PC-9 (cell line): ENCODE measurements around the gene DSC1. TPM values are rescaled to one million over a fixed set of nuclear protein-coding genes. Genes with fewer than 3 reads are reported as not detected.

Experiments used
- BruUV-seq: library from RNA; stranded (reverse); fragments of 400-500 nt; replicated peaks from 2 replicates; lab custom pipeline; 2021; lab: Mats Ljungman, UMichigan
- CTCF ChIA-PET: fragments of 300-600 bp; sonication (Branson Sonifier 250); formaldehyde crosslinking; loops from one replicate; lab custom pipeline; 2022; ENCODE audit warnings: antibody characterized with exemption; lab: Charles Lee
- POLR2A ChIA-PET: fragments of 300-600 bp; sonication (Branson Sonifier 250); formaldehyde crosslinking; loops from one replicate; lab custom pipeline; 2022; ENCODE audit warnings: antibody characterized with exemption; ENCODE audit not compliant: unreplicated experiment; lab: Charles Lee
- DNase-seq, 2 experiments: peaks; one replicate each; pipeline versions ENCODE4 v3.0.0 to v3.0.0-alpha.2; 2015 to 2022; ENCODE audit warnings: mixed read lengths in 1 of 2
- H2AFZ ChIP-seq: fragments of 200-600 bp; sonication (generic); 2 replicates; pipeline ENCODE4 v1.8.1; 2017; ENCODE audit warnings: antibody characterized with exemption
- H3F3A ChIP-seq: fragments of 200-600 bp; sonication (generic); 2 replicates; pipeline ENCODE4 v1.8.1; 2017; ENCODE audit warnings: antibody characterized with exemption, mild to moderate bottlenecking, low read depth; ENCODE audit not compliant: insufficient read depth
- H3K27ac ChIP-seq: fragments of 200-600 bp; sonication (generic); 2 replicates; pipeline ENCODE4 v1.6.1; 2016; ENCODE audit warnings: mixed run types
- H3K27me3 ChIP-seq: fragments of 200-600 bp; sonication (generic); 2 replicates; pipeline ENCODE4 v1.6.1; 2016; ENCODE audit warnings: low read depth, mixed run types; ENCODE audit not compliant: insufficient read depth
- H3K36me3 ChIP-seq: fragments of 200-600 bp; sonication (generic); 2 replicates; pipeline ENCODE4 v1.6.1; 2016; ENCODE audit warnings: low read depth, mixed run types
- H3K4me1 ChIP-seq: fragments of 200-600 bp; sonication (generic); replicated peaks from 2 replicates; pipeline ENCODE4 v1.6.1; 2016; ENCODE audit warnings: mixed run types; ENCODE audit not compliant: insufficient read depth
- H3K4me2 ChIP-seq: fragments of 200-600 bp; sonication (generic); 2 replicates; pipeline ENCODE4 v1.6.1; 2017; ENCODE audit warnings: mixed run types
- H3K4me3 ChIP-seq: fragments of 200-600 bp; sonication (generic); 2 replicates; pipeline ENCODE4 v1.6.1; 2016; ENCODE audit warnings: mixed run types
- H3K79me2 ChIP-seq: fragments of 200-600 bp; sonication (generic); 2 replicates; pipeline ENCODE4 v1.6.1; 2017; ENCODE audit warnings: low read depth, mixed run types
- H3K9me2 ChIP-seq: fragments of 200-600 bp; sonication (generic); 2 replicates; pipeline ENCODE4 v1.8.1; 2017; ENCODE audit warnings: mild to moderate bottlenecking; ENCODE audit not compliant: insufficient read depth
- H3K9me3 ChIP-seq: fragments of 200-600 bp; sonication (generic); 2 replicates; pipeline ENCODE4 v1.8.1; 2016; ENCODE audit warnings: low read depth; ENCODE audit not compliant: insufficient read depth
- H4K20me1 ChIP-seq: fragments of 200-600 bp; sonication (generic); 2 replicates; pipeline ENCODE4 v1.8.1; 2017; ENCODE audit not compliant: insufficient read depth
- CTCF ChIP-seq: fragments of 200-600 bp; sonication (generic); conservative IDR thresholded peaks from 2 replicates; pipeline ENCODE4 v1.6.1; 2017; ENCODE audit warnings: mixed run types, antibody characterized with exemption, mild to moderate bottlenecking, moderate library complexity
- EZH2 ChIP-seq: fragments of 200-600 bp; sonication (generic); IDR thresholded peaks from 2 replicates; pipeline ENCODE4 v1.8.0; 2017; ENCODE audit warnings: antibody characterized with exemption, low read depth
- intact Hi-C: fragments of 100-400 bp; cut with micrococcal nuclease; formaldehyde crosslinking; loops from one replicate; pipeline ENCODE4 v1.10.0; 2022; ENCODE audit not compliant: unreplicated experiment
- total RNA-seq: library from RNA; stranded (reverse); gene quantifications from 2 replicates; pipeline ENCODE4 v1.2.3, GENCODE V29; 2021

DSC1 gene
- total RNA-seq, 1 experiment from 2014 or later, result 0.09 TPM

GRCh38 chr18:31091350-31091749 lies 71.3 kb downstream of the DSC1 start:
- Histone ChIP-seq H3K27ac (no peak overlapping the region), H3F3A (no peaks in the 10 kb centered on the region), H3K9me2 (no peaks in the 10 kb centered on the region), H3K4me1 (no peaks in the 10 kb centered on the region), H3K27me3 (no peaks in the 10 kb centered on the region), H4K20me1 (no peaks in the 10 kb centered on the region), H2AFZ (no peak overlapping the region), H3K36me3 (no peaks in the 10 kb centered on the region; the same call in 1 of the 2 replicates), H3K4me3 (no peak overlapping the region), H3K79me2 (no peaks in the 10 kb centered on the region), H3K9me3 (no peaks in the 10 kb centered on the region), H3K4me2 (no peak overlapping the region)
- ChIA-PET POLR2A (no interaction called here), CTCF (no interaction called here)
- no TSS peak for BruUV-seq
- no peak for DNase-seq
- TF ChIP-seq CTCF, result no peak
- no peak for TF ChIP-seq EZH2
- intact Hi-C loops, result no loop called here

GRCh38 chr18:31088532-31088931 lies 74.1 kb downstream of the DSC1 start:
- ChIA-PET POLR2A (no interaction called here), CTCF (no interaction called here)
- DNase-seq, result no peak
- no peak overlapping the region for H2AFZ ChIP-seq
- H4K20me1 ChIP-seq, result no peaks in the 10 kb centered on the region
- intact Hi-C loops, result no loop called here
- H3K79me2 ChIP-seq, result no peaks in the 10 kb centered on the region
- H3K36me3 ChIP-seq, result no peaks in the 10 kb centered on the region; the same call in 1 of the 2 replicates
- TF ChIP-seq CTCF (no peak), EZH2 (no peak)
- H3K4me3 ChIP-seq, result no peak overlapping the region
- BruUV-seq, result no TSS peak
- no peaks in the 10 kb centered on the region for H3K9me3 ChIP-seq
- H3F3A ChIP-seq, result no peaks in the 10 kb centered on the region
- no peak overlapping the region for H3K4me2 ChIP-seq
- H3K27me3 ChIP-seq, result no peaks in the 10 kb centered on the region
- H3K4me1 ChIP-seq, result no peaks in the 10 kb centered on the region
- H3K27ac ChIP-seq, result no peak overlapping the region
- H3K9me2 ChIP-seq, result no peaks in the 10 kb centered on the region

GRCh38 chr18:31079973-31080372 lies 82.7 kb downstream of the DSC1 start:
- no peak for TF ChIP-seq CTCF
- no peak for DNase-seq
- H3K9me3 ChIP-seq, result no peaks in the 10 kb centered on the region
- no peaks in the 10 kb centered on the region for H3F3A ChIP-seq
- no peak overlapping the region for H3K4me2 ChIP-seq
- H4K20me1 ChIP-seq, result no peaks in the 10 kb centered on the region
- H3K79me2 ChIP-seq, result no peaks in the 10 kb centered on the region
- POLR2A ChIA-PET, result no interaction called here
- H3K27ac ChIP-seq, result no peak overlapping the region
- no TSS peak for BruUV-seq
- H3K27me3 ChIP-seq, result no peaks in the 10 kb centered on the region
- no peak overlapping the region for H2AFZ ChIP-seq
- no peak overlapping the region for H3K4me3 ChIP-seq
- intact Hi-C loops, result loop anchor here (10.0 kb wide), 1 partner anchor 65 kb away; no protein-coding TSS in a partner anchor
- no peaks in the 10 kb centered on the region for H3K9me2 ChIP-seq
- no peaks in the 10 kb centered on the region; the same call in 1 of the 2 replicates for H3K36me3 ChIP-seq
- no peaks in the 10 kb centered on the region for H3K4me1 ChIP-seq
- CTCF ChIA-PET, result no interaction called here

Other genes starting within 250 kb of the DSC1 start
- gene DSC3, start 120.1 kb downstream of the DSC1 start, total RNA-seq, result not detected in 2 replicates
- gene DSC2, start 60.4 kb downstream of the DSC1 start, total RNA-seq, result 13.9 and 16.5 TPM in 2 replicates
- not detected in 2 replicates for gene DSG1, start 155.3 kb upstream of the DSC1 start, total RNA-seq
- gene DSG4, start 213.9 kb upstream of the DSC1 start, total RNA-seq, result not detected in 2 replicates